Stimulated activated CD8-positive, alpha-beta memory T cell treated with anti-CD3 and anti-CD28 coated beads, Interleukin-12 subunit alpha, Interleukin-12 subunit beta, amount 100 ng/mL, for 1 hour (primary cell): Measurements from ENCODE around the gene CASKIN2.

Source experiments
- DNase-seq: peaks from one replicate; pipeline ENCODE4 v3.0.0-alpha.2; 2020; ENCODE audit warnings: low read depth

Gene CASKIN2, protein sequence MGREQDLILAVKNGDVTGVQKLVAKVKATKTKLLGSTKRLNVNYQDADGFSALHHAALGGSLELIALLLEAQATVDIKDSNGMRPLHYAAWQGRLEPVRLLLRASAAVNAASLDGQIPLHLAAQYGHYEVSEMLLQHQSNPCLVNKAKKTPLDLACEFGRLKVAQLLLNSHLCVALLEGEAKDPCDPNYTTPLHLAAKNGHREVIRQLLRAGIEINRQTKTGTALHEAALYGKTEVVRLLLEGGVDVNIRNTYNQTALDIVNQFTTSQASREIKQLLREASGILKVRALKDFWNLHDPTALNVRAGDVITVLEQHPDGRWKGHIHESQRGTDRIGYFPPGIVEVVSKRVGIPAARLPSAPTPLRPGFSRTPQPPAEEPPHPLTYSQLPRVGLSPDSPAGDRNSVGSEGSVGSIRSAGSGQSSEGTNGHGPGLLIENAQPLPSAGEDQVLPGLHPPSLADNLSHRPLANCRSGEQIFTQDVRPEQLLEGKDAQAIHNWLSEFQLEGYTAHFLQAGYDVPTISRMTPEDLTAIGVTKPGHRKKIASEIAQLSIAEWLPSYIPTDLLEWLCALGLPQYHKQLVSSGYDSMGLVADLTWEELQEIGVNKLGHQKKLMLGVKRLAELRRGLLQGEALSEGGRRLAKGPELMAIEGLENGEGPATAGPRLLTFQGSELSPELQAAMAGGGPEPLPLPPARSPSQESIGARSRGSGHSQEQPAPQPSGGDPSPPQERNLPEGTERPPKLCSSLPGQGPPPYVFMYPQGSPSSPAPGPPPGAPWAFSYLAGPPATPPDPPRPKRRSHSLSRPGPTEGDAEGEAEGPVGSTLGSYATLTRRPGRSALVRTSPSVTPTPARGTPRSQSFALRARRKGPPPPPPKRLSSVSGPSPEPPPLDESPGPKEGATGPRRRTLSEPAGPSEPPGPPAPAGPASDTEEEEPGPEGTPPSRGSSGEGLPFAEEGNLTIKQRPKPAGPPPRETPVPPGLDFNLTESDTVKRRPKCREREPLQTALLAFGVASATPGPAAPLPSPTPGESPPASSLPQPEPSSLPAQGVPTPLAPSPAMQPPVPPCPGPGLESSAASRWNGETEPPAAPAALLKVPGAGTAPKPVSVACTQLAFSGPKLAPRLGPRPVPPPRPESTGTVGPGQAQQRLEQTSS (N-terminal part only)

DNA sequence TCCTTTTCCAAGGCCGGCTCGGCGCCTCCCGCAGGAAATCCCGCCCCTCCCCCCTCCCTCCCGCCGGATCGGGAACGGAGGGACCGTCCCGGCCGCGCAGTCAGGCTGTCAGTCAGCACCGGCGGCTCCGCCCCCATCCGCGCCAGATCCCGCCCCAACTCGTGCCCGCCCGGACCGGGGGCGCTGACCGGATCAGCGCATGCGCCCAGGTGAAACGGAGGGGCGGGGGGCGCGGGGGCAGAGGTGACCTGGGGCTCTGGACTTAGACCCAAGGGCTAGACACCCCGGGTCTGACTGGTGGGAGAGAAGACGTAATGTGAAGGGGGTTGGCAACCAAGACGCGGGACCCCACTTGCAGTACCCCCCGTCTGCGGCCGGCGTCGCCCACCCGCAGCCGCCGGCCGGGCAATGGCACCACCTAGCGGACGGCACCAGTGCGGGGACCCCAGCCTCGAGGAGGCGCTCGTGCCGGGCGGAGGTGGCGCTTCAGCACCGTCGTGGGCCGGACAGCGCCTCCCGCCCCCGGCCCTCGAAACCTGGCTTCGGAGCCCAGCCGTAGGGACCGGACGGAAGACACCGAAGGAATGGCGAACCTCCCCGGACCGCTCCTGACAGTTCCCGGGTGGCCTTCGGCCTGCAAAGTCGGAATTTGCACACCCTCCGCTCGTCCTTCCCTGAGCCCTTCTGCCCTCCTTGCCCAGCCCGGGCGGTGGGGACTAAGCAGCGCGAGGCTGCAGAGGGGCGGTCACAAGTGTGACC, at the start of gene CASKIN2:
CASKIN2 (minus strand) TSS at position 42 of the 759 bp plus-strand sequence. CDS start 1,733 bp downstream, outside the sequence.
- DNase-seq = peak; percentile 49

- no peak for DNase-seq
Observed at GRCh38 chr17:75565066-75565465, 49.7 kb upstream of the CASKIN2 start.

GRCh38 chr17:75564195-75564594, 48.9 kb upstream of the CASKIN2 start:
- no peak for DNase-seq

- DNase-seq = no peak
Observed at GRCh38 chr17:75563063-75563758, 47.9 kb upstream of the CASKIN2 start.

DNA sequence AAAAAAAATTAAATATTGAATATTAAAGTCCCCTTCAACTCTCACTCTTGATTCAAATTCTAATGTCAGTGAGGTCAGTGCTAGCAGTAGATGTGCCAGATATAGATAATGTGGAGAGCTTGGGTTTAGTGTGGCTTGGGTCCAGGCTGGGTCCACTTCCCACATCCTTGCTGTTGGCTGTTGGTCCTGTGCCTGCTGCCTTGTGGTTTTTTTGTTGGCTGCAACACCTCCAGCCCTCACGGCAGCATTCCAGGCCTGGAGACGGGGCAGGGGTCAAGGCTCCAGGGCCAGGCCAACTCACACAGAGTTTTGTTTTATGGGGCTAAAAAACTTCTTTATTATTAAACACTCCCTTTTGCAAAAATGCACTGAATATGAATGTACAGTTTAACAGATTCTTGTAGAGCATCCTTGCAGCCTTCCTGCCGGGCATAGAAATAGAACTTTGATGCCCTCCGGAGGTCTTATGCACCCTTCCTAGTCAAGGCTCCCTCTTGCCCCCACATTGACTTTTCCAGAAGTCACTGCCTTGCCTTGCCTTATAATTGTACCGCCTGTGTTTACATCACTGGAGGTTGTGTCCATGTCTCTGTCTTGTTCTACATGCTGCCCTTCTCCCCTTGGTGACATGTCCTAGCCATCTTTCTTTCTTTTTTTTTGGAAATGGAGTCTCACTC, 46.7 kb upstream of the CASKIN2 start:
- no peak for DNase-seq

GRCh38 chr17:75559958-75560533, 44.7 kb upstream of the CASKIN2 start:
- DNase-seq = no peak

DNA sequence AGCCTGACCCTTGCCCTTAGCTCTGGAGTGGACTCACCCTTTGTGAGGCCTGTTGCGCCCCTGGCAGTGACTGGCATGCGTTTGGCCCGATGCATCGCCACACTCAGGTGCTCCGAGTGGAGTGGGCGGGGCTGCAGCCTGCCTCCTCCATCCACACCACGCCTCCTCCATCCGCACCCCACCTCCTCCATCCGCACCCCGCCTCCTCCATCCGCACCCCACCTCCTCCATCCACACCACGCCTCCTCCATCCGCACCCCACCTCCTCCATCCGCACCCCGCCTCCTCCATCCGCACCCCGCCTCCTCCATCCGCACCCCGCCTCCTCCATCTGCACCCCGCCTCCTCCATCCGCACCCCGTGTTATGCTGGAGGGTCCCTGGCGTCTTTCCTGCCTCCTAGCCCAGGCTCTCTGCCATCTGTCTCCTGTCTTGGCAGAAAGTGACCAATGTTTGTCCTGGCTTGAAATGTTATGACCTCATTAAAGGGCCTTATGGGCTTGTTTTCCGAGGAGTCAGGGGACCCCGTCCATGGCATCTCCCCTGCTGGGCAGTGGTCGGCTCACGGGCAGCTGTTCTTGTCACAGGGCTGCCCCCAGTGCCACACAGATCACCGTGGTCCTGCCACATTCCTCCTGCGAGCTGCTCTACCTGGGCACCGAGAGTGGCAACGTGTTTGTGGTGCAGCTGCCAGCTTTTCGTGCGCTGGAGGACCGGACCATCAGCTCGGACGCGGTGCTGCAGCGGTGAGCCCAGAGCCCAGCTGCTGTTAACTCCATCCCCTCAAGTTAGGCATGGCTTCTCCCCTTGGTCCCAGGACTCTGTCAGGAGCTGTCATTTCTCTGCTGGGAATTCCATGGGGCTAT, 43.6 kb upstream of the CASKIN2 start:
- DNase-seq = no peak

DNA sequence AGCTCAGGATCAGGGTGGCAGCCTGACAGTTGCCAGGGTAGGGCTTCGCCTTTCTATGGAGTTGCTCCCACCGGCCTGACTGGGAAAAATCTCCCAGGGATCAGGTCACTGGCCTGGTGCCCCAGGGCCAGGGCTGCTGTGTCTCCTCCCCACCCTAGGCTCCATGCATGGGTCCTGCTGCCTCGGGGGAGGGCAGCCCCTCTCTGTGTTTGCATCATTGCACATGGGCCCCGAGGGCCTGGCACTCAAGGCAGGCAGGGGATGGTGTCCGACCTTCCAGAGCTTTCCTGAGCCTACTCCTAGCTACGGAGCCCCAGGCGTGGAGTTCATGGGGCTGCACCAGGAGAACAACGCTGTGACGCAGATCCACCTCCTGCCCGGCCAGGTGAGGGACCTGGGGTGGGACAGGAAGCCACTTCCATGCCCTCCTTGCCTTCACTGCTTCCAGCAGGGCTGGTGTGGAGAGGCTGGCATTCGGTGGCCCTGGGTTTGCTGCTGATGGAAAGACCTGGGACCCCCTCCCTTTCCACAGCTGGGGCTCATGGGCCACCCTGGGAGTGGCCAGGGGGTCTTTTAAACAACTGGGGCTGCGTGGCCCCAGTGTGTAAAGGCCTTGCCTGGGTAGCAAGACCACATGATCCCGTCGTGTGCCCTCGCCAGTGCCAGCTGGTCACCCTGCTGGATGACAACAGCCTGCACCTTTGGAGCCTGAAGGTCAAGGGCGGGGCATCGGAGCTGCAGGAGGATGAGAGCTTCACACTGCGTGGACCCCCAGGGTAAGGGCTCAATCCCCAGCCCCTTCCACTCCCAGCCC, 42.7 kb upstream of the CASKIN2 start:
- no peak for DNase-seq

GRCh38 chr17:75557075-75557851, 41.9 kb upstream of the CASKIN2 start:
- DNase-seq = no peak

- no peak for DNase-seq
Observed at GRCh38 chr17:75555679-75556153, 40.4 kb upstream of the CASKIN2 start.

- no peak for DNase-seq
Observed at GRCh38 chr17:75553295-75554110, 38.2 kb upstream of the CASKIN2 start.

- no peak for DNase-seq
Observed at GRCh38 chr17:75552425-75553294, 37.3 kb upstream of the CASKIN2 start.

DNA sequence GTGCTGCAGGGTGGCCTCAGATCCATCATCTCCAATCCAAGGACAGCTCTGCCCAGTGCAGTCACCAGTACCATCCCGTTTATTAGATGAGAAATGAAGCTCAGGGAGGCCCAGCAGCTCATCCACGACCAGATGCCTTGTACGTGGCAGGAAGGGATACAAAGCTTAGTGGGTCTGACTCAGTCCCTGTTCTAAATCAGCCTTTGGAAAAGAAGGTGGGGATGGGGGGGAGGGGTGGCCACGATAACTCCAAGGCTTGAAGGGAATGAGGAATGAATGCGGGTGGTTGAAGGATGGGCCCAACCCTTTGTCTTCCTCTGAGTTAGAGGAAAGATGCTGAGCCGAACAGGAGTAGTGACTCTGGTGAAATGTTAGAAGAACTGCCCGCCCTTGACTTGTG, 35.9 kb upstream of the CASKIN2 start:
- DNase-seq = no peak

- no peak for DNase-seq
Observed at GRCh38 chr17:75550139-75550465, 34.8 kb upstream of the CASKIN2 start.
